Neuronal stem cell (in vitro differentiated cells): ENCODE data around the gene ZNF423. TPM values are rescaled to one million over a fixed set of nuclear protein-coding genes. Genes with fewer than 3 reads are reported as not detected.

Source experiments
- DNase-seq: peaks from one replicate; pipeline ENCODE4 v3.0.0-alpha.2; 2013; ENCODE audit warnings: low spot score
- H2AFZ ChIP-seq: one replicate; pipeline ENCODE4 v1.6.1; 2013; ENCODE audit warnings: mild to moderate bottlenecking, low read length, inconsistent platforms
- H2AK5ac ChIP-seq: 2 replicates; pipeline ENCODE4 v1.6.1; 2013; ENCODE audit warnings: low read depth, mild to moderate bottlenecking, inconsistent platforms, low read length, moderate library complexity, mixed read lengths
- H2BK120ac ChIP-seq: 2 replicates; pipeline ENCODE4 v1.6.1; 2013; ENCODE audit warnings: low read depth, mild to moderate bottlenecking, inconsistent platforms, low read length, moderate library complexity, mixed read lengths
- H2BK12ac ChIP-seq: one replicate; pipeline ENCODE4 v1.6.1; 2013; ENCODE audit warnings: low read length, inconsistent platforms
- H2BK15ac ChIP-seq: 2 replicates; pipeline ENCODE4 v1.6.1; 2013; ENCODE audit warnings: mild to moderate bottlenecking, low read length, inconsistent platforms, mixed read lengths
- H2BK5ac ChIP-seq: one replicate; pipeline ENCODE4 v1.6.1; 2013; ENCODE audit warnings: inconsistent platforms, mild to moderate bottlenecking, low read length, moderate library complexity
- H3K14ac ChIP-seq: one replicate; pipeline ENCODE4 v1.6.1; 2013; ENCODE audit warnings: low read length, inconsistent platforms
- H3K18ac ChIP-seq: 2 replicates; pipeline ENCODE4 v1.6.1; 2013; ENCODE audit warnings: low read length, inconsistent platforms
- H3K23ac ChIP-seq: 2 replicates; pipeline ENCODE4 v1.6.1; 2013; ENCODE audit warnings: low read depth, mild to moderate bottlenecking, mixed read lengths, low read length, inconsistent platforms; ENCODE audit not compliant: poor library complexity
- H3K27ac ChIP-seq: replicated peaks from 3 replicates; pipeline ENCODE4 v1.5.1; 2013; ENCODE audit warnings: low read length, inconsistent platforms
- H3K27me3 ChIP-seq, 3 experiments: 2 replicates each; pipeline ENCODE4 v1.6.1; 2013; ENCODE audit warnings: low read length in 3 of 3, mild to moderate bottlenecking in 2 of 3, inconsistent platforms in 1 of 3, low read depth in 1 of 3, mixed read lengths in 1 of 3, moderate library complexity in 1 of 3; ENCODE audit not compliant: control insufficient read depth in 3 of 3, insufficient read depth in 3 of 3
- H3K36me3 ChIP-seq, 2 donors: replicated peaks in 1 of 2; 2 replicates each; pipeline ENCODE4 v1.6.1; 2013; ENCODE audit warnings: low read length in 2 of 2; ENCODE audit not compliant: control insufficient read depth in 2 of 2, insufficient read depth in 2 of 2
- H3K4ac ChIP-seq: 2 replicates; pipeline ENCODE4 v1.6.1; 2013; ENCODE audit warnings: inconsistent platforms, mild to moderate bottlenecking, low read length, moderate library complexity
- H3K4me1 ChIP-seq, 2 donors: 1 replicate in 1 of 2; 2 replicates in 1 of 2; pipeline ENCODE4 v1.6.1; 2013; ENCODE audit warnings: low read length in 2 of 2, low read depth in 1 of 2; ENCODE audit not compliant: control insufficient read depth in 2 of 2, insufficient read depth in 1 of 2
- H3K4me2 ChIP-seq: one replicate; pipeline ENCODE4 v1.6.1; 2013; ENCODE audit warnings: mild to moderate bottlenecking, low read length, inconsistent platforms; ENCODE audit not compliant: insufficient read depth, poor library complexity, severe bottlenecking
- H3K4me3 ChIP-seq, 2 donors: 2 replicates each; pipeline ENCODE4 v1.5.1; 2013; ENCODE audit warnings: low read length in 2 of 2, mild to moderate bottlenecking in 2 of 2, inconsistent platforms in 1 of 2, moderate library complexity in 1 of 2
- H3K79me1 ChIP-seq: one replicate; pipeline ENCODE4 v1.6.1; 2013; ENCODE audit warnings: low read depth, mild to moderate bottlenecking, inconsistent platforms, low read length, moderate library complexity
- H3K9ac ChIP-seq: one replicate; pipeline ENCODE4 v1.6.1; 2013; ENCODE audit warnings: mild to moderate bottlenecking, low read depth, low read length, inconsistent platforms; ENCODE audit not compliant: poor library complexity
- H3K9me3 ChIP-seq, 2 donors: replicated peaks in 1 of 2; 2 replicates each; pipeline versions ENCODE3 to v1.6.1; 2013; ENCODE audit warnings: low read length in 2 of 2, mild to moderate bottlenecking in 2 of 2, inconsistent platforms in 1 of 2, low read depth in 1 of 2, mixed read lengths in 1 of 2, moderate library complexity in 1 of 2; ENCODE audit not compliant: control insufficient read depth in 2 of 2, insufficient read depth in 1 of 2
- H4K8ac ChIP-seq: one replicate; pipeline ENCODE4 v1.6.1; 2013; ENCODE audit warnings: low read depth, mild to moderate bottlenecking, inconsistent platforms, low read length, moderate library complexity
- H4K91ac ChIP-seq: one replicate; pipeline ENCODE4 v1.6.1; 2013; ENCODE audit warnings: low read length, low read depth, mild to moderate bottlenecking, inconsistent platforms; ENCODE audit not compliant: poor library complexity
- WGBS, 2 donors: extraction: QIAGEN DNeasy Blood & Tissue Kit; methylation state at CpG; one replicate each; pipeline ENCODE4 v1.1.7; 2013; ENCODE audit warnings: missing lambda C conversion rate in 2 of 2, mixed read lengths in 1 of 2; ENCODE audit not compliant: insufficient read length in 2 of 2, insufficient replicate concordance in 1 of 2; ENCODE audit errors: extremely low coverage in 2 of 2; 5-methylcytosine and 5-hydroxymethylcytosine counted together
- polyA plus RNA-seq, 2 experiments: library from polyadenylated mRNA; stranded (reverse); fragments of 200-250 nt; gene quantifications; one replicate each; pipeline ENCODE4 v1.2.3, GENCODE V29; 2013

The ZNF423 gene
- polyA plus RNA-seq (2013, experiment 1 of 2) = 27.7 TPM
- polyA plus RNA-seq (2013, experiment 2 of 2) = 27.1 TPM

DNA sequence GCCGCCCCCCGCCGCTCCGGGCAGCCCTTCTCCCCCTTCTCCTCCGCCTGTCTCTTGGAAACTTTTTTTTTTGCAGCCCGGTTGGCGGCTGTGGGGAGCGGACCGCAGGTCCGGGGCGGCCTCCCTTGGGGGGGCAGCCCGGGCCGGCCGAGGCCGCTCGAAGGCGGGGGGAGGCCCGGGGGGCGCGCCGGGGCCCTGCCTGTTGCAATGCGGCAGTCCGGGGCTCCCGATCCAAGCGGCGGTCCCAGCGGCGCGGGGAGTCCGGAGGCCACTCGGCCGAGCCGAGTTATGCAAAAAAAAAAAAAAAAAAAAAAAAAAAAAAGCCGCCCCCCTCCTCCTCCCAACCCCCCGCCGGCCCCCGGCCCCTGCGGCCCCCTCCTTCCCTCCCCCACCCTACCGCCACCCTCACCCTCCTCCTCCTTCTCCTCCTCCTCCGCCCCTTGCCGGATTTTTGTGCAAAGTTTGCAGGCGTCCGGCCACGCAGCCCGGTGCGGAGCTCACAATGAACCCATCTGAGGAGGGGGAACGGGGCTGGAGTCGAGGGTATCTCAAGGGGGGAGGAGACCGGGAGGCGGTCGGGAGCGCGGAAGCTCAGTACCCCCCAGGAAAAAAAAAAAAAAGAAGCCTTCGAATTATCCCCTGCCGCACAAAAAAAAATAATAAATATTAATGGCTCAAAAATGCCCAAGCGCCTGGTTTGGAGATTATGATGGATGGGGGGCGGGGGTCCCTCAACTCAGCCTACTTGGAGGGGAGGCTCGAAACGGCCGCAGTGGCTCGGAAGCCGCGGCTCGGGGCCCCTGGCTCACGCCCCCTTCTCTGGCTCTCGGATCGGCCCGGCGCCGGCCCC is at the start of gene ZNF423:
TSS of gene ZNF423 (minus strand) at position 291 of the 850 bp plus-strand sequence. CDS start 338 bp downstream, outside the sequence.
- no peak within 1 kb of the TSS for H4K8ac ChIP-seq
- H3K4ac ChIP-seq = peak within 1 kb of the TSS; percentile 37
- H3K9ac ChIP-seq = peak within 1 kb of the TSS; percentile 94
- H2BK12ac ChIP-seq = peak within 1 kb of the TSS; percentile 22
- peak within 1 kb of the TSS; percentile 84 for H2AFZ ChIP-seq
- H3K27me3 ChIP-seq = peaks cover 0 to 22% (median 2%) of the 10 kb centered on the region in 3 experiments
- peak within 1 kb of the TSS; percentile 19 for H4K91ac ChIP-seq
- peaks cover 18 to 47% of the 10 kb centered on the region in 2 donors for H3K4me1 ChIP-seq
- peak within 1 kb of the TSS; percentile 100 for H3K18ac ChIP-seq
- H3K9me3 ChIP-seq = no peaks in the 10 kb centered on the region
- peak within 1 kb of the TSS; percentile 84 for H2AK5ac ChIP-seq
- peak within 1 kb of the TSS; percentile 94 for H3K27ac ChIP-seq
- DNase-seq = peak; percentile 51
- peak within 1 kb of the TSS; percentile 89 for H3K4me2 ChIP-seq
- H2BK15ac ChIP-seq = peak within 1 kb of the TSS; percentile 81
- H2BK5ac ChIP-seq = peak within 1 kb of the TSS; percentile 97
- peaks cover 6% of the 10 kb centered on the region for H3K79me1 ChIP-seq
- H3K14ac ChIP-seq = peak within 1 kb of the TSS; percentile 82
- peak within 1 kb of the TSS; percentile 72 for H2BK120ac ChIP-seq
- peaks cover 0 to 9% of the 10 kb centered on the region in 2 donors for H3K36me3 ChIP-seq
- no CpG with 5 or more reads among the region's 70 CpGs for WGBS, 2 donors
- peak within 1 kb of the TSS; percentile 66 to 90 for H3K4me3 ChIP-seq
- H3K23ac ChIP-seq = peak within 1 kb of the TSS; percentile 94

DNA sequence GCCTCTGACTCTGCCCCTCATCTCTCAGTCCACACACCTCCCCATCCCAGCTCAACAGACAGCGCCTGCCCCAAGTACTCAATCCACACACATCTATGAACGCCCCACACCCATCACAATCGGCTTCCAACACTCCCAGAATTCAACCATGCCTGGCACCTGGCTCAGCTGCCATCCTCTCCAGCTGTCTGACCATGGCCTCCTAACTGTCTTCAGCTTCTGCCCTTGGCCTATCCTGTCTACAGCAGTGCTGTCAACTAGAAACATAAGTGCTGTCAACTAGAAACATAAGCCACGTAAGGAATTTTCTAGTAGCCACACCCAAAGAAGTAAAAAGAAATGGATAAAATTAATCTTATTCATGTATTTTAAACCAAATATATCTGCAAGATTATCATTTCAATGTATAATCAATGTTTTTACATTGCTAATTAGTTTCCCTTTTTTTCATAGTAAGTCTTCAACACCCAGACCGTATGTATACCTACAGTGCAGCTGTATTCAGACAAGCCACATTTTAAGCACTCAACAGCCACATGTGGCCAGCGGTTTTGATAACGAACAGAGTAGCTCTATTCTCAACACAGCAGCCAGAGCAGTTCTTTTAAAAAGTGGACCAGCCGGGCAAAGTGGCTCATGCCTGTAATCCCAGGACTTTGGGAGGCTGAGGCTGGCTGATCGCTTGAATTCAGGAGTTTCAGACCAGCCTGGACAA is 48.6 kb upstream of the ZNF423 start:
- H3K79me1 ChIP-seq = no peaks in the 10 kb centered on the region
- no peak overlapping the region for H3K18ac ChIP-seq
- H3K27ac ChIP-seq = no peak overlapping the region
- H4K8ac ChIP-seq = no peak overlapping the region
- H3K9me3 ChIP-seq = no peaks in the 10 kb centered on the region
- no peak for DNase-seq
- no peak overlapping the region for H2BK120ac ChIP-seq
- no peak overlapping the region for H2AFZ ChIP-seq
- H3K4ac ChIP-seq = no peak overlapping the region
- no peak overlapping the region for H2BK5ac ChIP-seq
- H3K4me2 ChIP-seq = no peak overlapping the region
- no peaks in the 10 kb centered on the region for H3K36me3 ChIP-seq
- H3K14ac ChIP-seq = no peak overlapping the region
- no peak overlapping the region for H2AK5ac ChIP-seq
- no CpG with 5 or more reads among the region's 9 CpGs for WGBS, 2 donors
- H2BK15ac ChIP-seq = no peak overlapping the region
- H2BK12ac ChIP-seq = no peak overlapping the region
- H3K4me3 ChIP-seq = no peak overlapping the region
- H4K91ac ChIP-seq = no peak overlapping the region
- H3K9ac ChIP-seq = no peak overlapping the region
- H3K27me3 ChIP-seq = peaks cover 0 to 27% (median 0%) of the 10 kb centered on the region in 3 experiments
- H3K23ac ChIP-seq = no peak overlapping the region
- no peaks in the 10 kb centered on the region for H3K4me1 ChIP-seq

DNA sequence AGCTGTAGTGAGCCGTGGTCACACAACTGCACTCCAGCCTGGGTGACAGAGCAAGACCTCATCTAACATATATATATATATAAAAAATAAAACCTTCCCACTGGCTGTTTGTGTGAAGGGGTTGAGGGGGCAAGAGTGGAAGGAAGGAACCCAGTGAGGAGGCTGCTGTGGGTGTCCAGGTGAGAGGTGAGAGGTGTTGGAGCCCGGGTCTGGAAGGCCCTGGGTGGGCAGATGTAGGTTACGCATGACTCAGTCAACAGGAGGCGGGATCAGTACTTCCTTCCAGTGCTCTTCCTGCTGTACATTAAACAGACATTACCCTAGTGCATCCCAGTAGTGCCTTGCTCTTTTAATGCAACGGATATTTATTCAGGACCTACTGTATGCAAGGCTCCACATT is 47.0 kb upstream of the ZNF423 start:
- Histone ChIP-seq H3K4me3 (no peak overlapping the region), H2AK5ac (no peak overlapping the region), H4K91ac (no peak overlapping the region), H3K9ac (no peak overlapping the region), H3K14ac (no peak overlapping the region), H3K9me3 (no peaks in the 10 kb centered on the region), H3K18ac (no peak overlapping the region), H3K23ac (no peak overlapping the region), H3K4ac (no peak overlapping the region), H3K4me1 (peaks cover 0 to 2% of the 10 kb centered on the region in 2 donors), H3K79me1 (no peaks in the 10 kb centered on the region), H2BK5ac (no peak overlapping the region), H2BK120ac (no peak overlapping the region), H3K27me3 (peaks cover 0 to 42% (median 0%) of the 10 kb centered on the region in 3 experiments), H2BK15ac (no peak overlapping the region), H3K27ac (no peak overlapping the region), H3K4me2 (no peak overlapping the region), H2AFZ (no peak overlapping the region), H3K36me3 (no peaks in the 10 kb centered on the region), H4K8ac (no peak overlapping the region), H2BK12ac (no peak overlapping the region)
- no peak for DNase-seq
- WGBS, 2 donors = no CpG with 5 or more reads among the region's 5 CpGs

- H3K4me1 ChIP-seq = peaks cover 0 to 2% of the 10 kb centered on the region in 2 donors
- no peak overlapping the region for H2BK12ac ChIP-seq
- H3K18ac ChIP-seq = no peak overlapping the region
- H3K79me1 ChIP-seq = no peaks in the 10 kb centered on the region
- no peak overlapping the region for H2AK5ac ChIP-seq
- no peak overlapping the region for H3K4me3 ChIP-seq
- no peak overlapping the region for H2BK120ac ChIP-seq
- peaks cover 0 to 48% (median 0%) of the 10 kb centered on the region in 3 experiments for H3K27me3 ChIP-seq
- H2BK15ac ChIP-seq = no peak overlapping the region
- H3K9me3 ChIP-seq = no peaks in the 10 kb centered on the region
- H3K4me2 ChIP-seq = no peak overlapping the region
- no peak overlapping the region for H3K14ac ChIP-seq
- no peak overlapping the region for H3K4ac ChIP-seq
- H3K9ac ChIP-seq = no peak overlapping the region
- no peak overlapping the region for H4K91ac ChIP-seq
- H4K8ac ChIP-seq = no peak overlapping the region
- no peak overlapping the region for H2AFZ ChIP-seq
- H3K36me3 ChIP-seq = no peaks in the 10 kb centered on the region
- H3K23ac ChIP-seq = no peak overlapping the region
- no peak for DNase-seq
- H2BK5ac ChIP-seq = no peak overlapping the region
- no CpG with 5 or more reads among the region's 9 CpGs for WGBS, 2 donors
- H3K27ac ChIP-seq = no peak overlapping the region
These were observed 45.8 kb upstream of the ZNF423 start for GRCh38 chr16:49901711-49902110.
